ENCODE measurements around the gene NTNG2.

Gene NTNG2

GRCh38 chr9:132136151-132136780 is 25.6 kb upstream of the NTNG2 start:
- no peak for DNase-seq (ENCODE audit: low read depth)
- H3K4me3 ChIP-seq (ENCODE audit: low read length) = no peak overlapping the region
- no peak for TF ChIP-seq CTCF (IDR thresholded peaks at IDR 0.05; ENCODE audit: insufficient read depth, low read depth, low read length, missing control alignments)

GRCh38 chr9:132141344-132141947 is 20.4 kb upstream of the NTNG2 start:
- peak overlapping the region; percentile 6 for H3K4me3 ChIP-seq (ENCODE audit: low read length)
- no peak for DNase-seq (ENCODE audit: low read depth)
- no peak for TF ChIP-seq CTCF (IDR thresholded peaks at IDR 0.05; ENCODE audit: insufficient read depth, low read depth, low read length, missing control alignments)

GRCh38 chr9:132141948-132142594 is 19.8 kb upstream of the NTNG2 start:
- peak; percentile 61 for DNase-seq (ENCODE audit: low read depth)
- no peak for TF ChIP-seq CTCF (IDR thresholded peaks at IDR 0.05; ENCODE audit: insufficient read depth, low read depth, low read length, missing control alignments)
- no peak overlapping the region for H3K4me3 ChIP-seq (ENCODE audit: low read length)

GRCh38 chr9:132142924-132143323 is 18.9 kb upstream of the NTNG2 start:
- no peak overlapping the region for H3K4me3 ChIP-seq (ENCODE audit: low read length)
- TF ChIP-seq CTCF (IDR thresholded peaks at IDR 0.05; ENCODE audit: insufficient read depth, low read depth, low read length, missing control alignments) = no peak
- peak; percentile 30 for DNase-seq (ENCODE audit: low read depth)

GRCh38 chr9:132143359-132143758 is 18.5 kb upstream of the NTNG2 start:
- no peak overlapping the region for H3K4me3 ChIP-seq (ENCODE audit: low read length)
- DNase-seq (ENCODE audit: low read depth) = no peak
- no peak for TF ChIP-seq CTCF (IDR thresholded peaks at IDR 0.05; ENCODE audit: insufficient read depth, low read depth, low read length, missing control alignments)

GRCh38 chr9:132144708-132145365 is 17.0 kb upstream of the NTNG2 start:
- peak; percentile 56 for DNase-seq (ENCODE audit: low read depth)
- no peak for TF ChIP-seq CTCF (IDR thresholded peaks at IDR 0.05; ENCODE audit: insufficient read depth, low read depth, low read length, missing control alignments)
- no peak overlapping the region for H3K4me3 ChIP-seq (ENCODE audit: low read length)

All from epithelial cell of esophagus (primary cell).